WERI-Rb-1 (cell line): ENCODE data around the gene ATG13.

Experiments used
- DNase-seq: peaks from one replicate; pipeline ENCODE4 v3.0.0-alpha.2; 2020
- H3K27ac ChIP-seq: fragments of 250-450 bp; sonication (Bioruptor Pico); 2 replicates; pipeline ENCODE4 v1.5.1; 2020; ENCODE audit warnings: mild to moderate bottlenecking, moderate library complexity
- H3K27me3 ChIP-seq: fragments of 250-450 bp; sonication (Bioruptor Pico); 2 replicates; pipeline ENCODE4 v1.5.1; 2021; ENCODE audit warnings: mild to moderate bottlenecking, low read depth, moderate library complexity; ENCODE audit not compliant: insufficient read depth, severe bottlenecking
- H3K36me3 ChIP-seq: fragments of 250-450 bp; sonication (Bioruptor Pico); 2 replicates; pipeline ENCODE4 v1.5.1; 2020; ENCODE audit warnings: mild to moderate bottlenecking, moderate library complexity
- H3K4me3 ChIP-seq: 2 replicates; pipeline ENCODE4 v1.5.1; 2011; ENCODE audit warnings: low read depth, mild to moderate bottlenecking, control low read depth, low read length
- H3K9me3 ChIP-seq: fragments of 250-450 bp; sonication (Bioruptor Pico); 2 replicates; pipeline ENCODE4 v1.5.1; 2021; ENCODE audit warnings: mild to moderate bottlenecking, moderate library complexity; ENCODE audit not compliant: severe bottlenecking
- CTCF ChIP-seq: IDR thresholded peaks from 2 replicates; pipeline ENCODE4 v1.5.1; 2011; ENCODE audit warnings: low read depth, mild to moderate bottlenecking, control low read depth, inconsistent platforms, low read length

ATG13 gene

GRCh38 chr11:46671958-46672315, 54.6 kb downstream of the ATG13 start:
- Histone ChIP-seq H3K4me3 (no peak overlapping the region), H3K27ac (no peak overlapping the region), H3K27me3 (no peaks in the 10 kb centered on the region), H3K9me3 (no peaks in the 10 kb centered on the region), H3K36me3 (peaks cover 45% of the 10 kb centered on the region)
- no peak for TF ChIP-seq CTCF
- no peak for DNase-seq

GRCh38 chr11:46672381-46672839, 55.1 kb downstream of the ATG13 start:
- Histone ChIP-seq H3K27me3 (no peaks in the 10 kb centered on the region), H3K4me3 (no peak overlapping the region), H3K9me3 (no peaks in the 10 kb centered on the region), H3K36me3 (peaks cover 45% of the 10 kb centered on the region), H3K27ac (no peak overlapping the region)
- DNase-seq = no peak
- no peak for TF ChIP-seq CTCF

- Histone ChIP-seq H3K27me3 (no peaks in the 10 kb centered on the region), H3K36me3 (peaks cover 46% of the 10 kb centered on the region), H3K4me3 (no peak overlapping the region), H3K9me3 (no peaks in the 10 kb centered on the region), H3K27ac (peak overlapping the region; percentile 57; the same call in 1 of the 2 replicates)
- DNase-seq = no peak
- TF ChIP-seq CTCF = no peak
Observed at GRCh38 chr11:46673713-46674462, 56.5 kb downstream of the ATG13 start.

- H3K27me3 ChIP-seq = no peaks in the 10 kb centered on the region
- peak; percentile 46 for DNase-seq
- peaks cover 41% of the 10 kb centered on the region for H3K36me3 ChIP-seq
- no peaks in the 10 kb centered on the region for H3K9me3 ChIP-seq
- peak overlapping the region; percentile 57 for H3K27ac ChIP-seq
- no peak for TF ChIP-seq CTCF
- H3K4me3 ChIP-seq = no peak overlapping the region
Observed at GRCh38 chr11:46674463-46675287, 57.3 kb downstream of the ATG13 start.

GRCh38 chr11:46675288-46675851, 58.0 kb downstream of the ATG13 start:
- Histone ChIP-seq H3K36me3 (peaks cover 40% of the 10 kb centered on the region), H3K4me3 (no peak overlapping the region), H3K27ac (peak overlapping the region; percentile 57), H3K9me3 (no peaks in the 10 kb centered on the region), H3K27me3 (no peaks in the 10 kb centered on the region)
- DNase-seq = no peak
- no peak for TF ChIP-seq CTCF
